Astrocyte (in vitro differentiated cells and primary cell): ENCODE results near the gene DOK7. TPM values are rescaled to one million over a fixed set of nuclear protein-coding genes. Genes with fewer than 3 reads are reported as not detected.

ENCODE experiments used
- DNase-seq: peaks from one replicate; pipeline ENCODE4 v3.0.0-alpha.2; 2010; ENCODE audit warnings: low read depth
- FAIRE-seq: peaks from 2 replicates; lab custom pipeline; 2011; peaks lifted over from hg19 to GRCh38; lab: Jason Lieb, UNC
- H2AFZ ChIP-seq: 2 replicates; pipeline ENCODE4 v1.6.0; 2012; ENCODE audit warnings: low read depth, low read length, inconsistent platforms
- H3K27ac ChIP-seq: 2 replicates; pipeline ENCODE4 v1.5.1; 2011; ENCODE audit warnings: low read depth, low read length, inconsistent platforms
- H3K27me3 ChIP-seq: 2 replicates; pipeline ENCODE4 v1.6.0; 2011; ENCODE audit warnings: low read length, inconsistent platforms; ENCODE audit not compliant: insufficient read depth
- H3K36me3 ChIP-seq: 2 replicates; pipeline ENCODE4 v1.5.1; 2011; ENCODE audit warnings: low read length, inconsistent platforms; ENCODE audit not compliant: insufficient read depth
- H3K4me1 ChIP-seq: 2 replicates; pipeline ENCODE4 v1.5.1; 2011; ENCODE audit warnings: low read length, inconsistent platforms; ENCODE audit not compliant: insufficient read depth
- H3K4me2 ChIP-seq: 2 replicates; pipeline ENCODE4 v1.6.0; 2012; ENCODE audit warnings: low read length, inconsistent platforms
- H3K4me3 ChIP-seq: 2 replicates; pipeline ENCODE4 v1.5.1; 2011; ENCODE audit warnings: low read depth, mild to moderate bottlenecking, low read length, inconsistent platforms; ENCODE audit not compliant: insufficient read depth
- H3K79me2 ChIP-seq: 2 replicates; pipeline ENCODE4 v1.6.0; 2012; ENCODE audit warnings: mild to moderate bottlenecking, low read length, inconsistent platforms; ENCODE audit not compliant: insufficient read depth
- H3K9ac ChIP-seq: 2 replicates; pipeline ENCODE4 v1.6.0; 2012; ENCODE audit warnings: mild to moderate bottlenecking, low read length, inconsistent platforms
- H3K9me3 ChIP-seq: 2 replicates; pipeline ENCODE4 v1.5.1; 2012; ENCODE audit warnings: low read depth, mild to moderate bottlenecking, low read length, inconsistent platforms; ENCODE audit not compliant: insufficient read depth
- H4K20me1 ChIP-seq: 2 replicates; pipeline ENCODE4 v1.6.0; 2012; ENCODE audit warnings: low read length, inconsistent platforms; ENCODE audit not compliant: insufficient read depth
- H3K27ac Mint-ChIP-seq: one replicate; pipeline ENCODE4 v1.8.0; 2021; ENCODE audit warnings: mild to moderate bottlenecking, mixed read lengths; ENCODE audit not compliant: unreplicated experiment
- H3K27me3 Mint-ChIP-seq: one replicate; pipeline ENCODE4 v1.8.0; 2021; ENCODE audit warnings: low read depth, mixed read lengths; ENCODE audit not compliant: unreplicated experiment
- H3K36me3 Mint-ChIP-seq: one replicate; pipeline ENCODE4 v1.8.0; 2021; ENCODE audit warnings: low read depth, mixed read lengths; ENCODE audit not compliant: unreplicated experiment
- H3K4me1 Mint-ChIP-seq: one replicate; pipeline ENCODE4 v1.8.0; 2021; ENCODE audit warnings: low read depth, mixed read lengths; ENCODE audit not compliant: unreplicated experiment
- H3K4me3 Mint-ChIP-seq: one replicate; pipeline ENCODE4 v1.8.0; 2021; ENCODE audit warnings: mild to moderate bottlenecking, moderate library complexity, mixed read lengths; ENCODE audit not compliant: unreplicated experiment
- H3K9me3 Mint-ChIP-seq: one replicate; pipeline ENCODE4 v1.8.0; 2021; ENCODE audit warnings: mild to moderate bottlenecking, mixed read lengths; ENCODE audit not compliant: unreplicated experiment
- EZH2 ChIP-seq: IDR thresholded peaks from 2 replicates; pipeline ENCODE4 v1.6.1; 2012; ENCODE audit warnings: mild to moderate bottlenecking, low read length, inconsistent platforms; ENCODE audit not compliant: insufficient read depth
- total RNA-seq: library from RNA; stranded (reverse); gene quantifications from 2 replicates; pipeline ENCODE4 v1.2.1, GENCODE V29; 2021
- TF ChIP-seq, protein P1 (sequence below): IDR thresholded peaks from 2 replicates; pipeline ENCODE4 v1.5.1; 2011; ENCODE audit warnings: low read depth, mild to moderate bottlenecking, inconsistent platforms, low read length, moderate library complexity; ENCODE audit not compliant: insufficient read depth

Gene DOK7
- total RNA-seq, 1 donor from 2014 or later: not detected

DNA sequence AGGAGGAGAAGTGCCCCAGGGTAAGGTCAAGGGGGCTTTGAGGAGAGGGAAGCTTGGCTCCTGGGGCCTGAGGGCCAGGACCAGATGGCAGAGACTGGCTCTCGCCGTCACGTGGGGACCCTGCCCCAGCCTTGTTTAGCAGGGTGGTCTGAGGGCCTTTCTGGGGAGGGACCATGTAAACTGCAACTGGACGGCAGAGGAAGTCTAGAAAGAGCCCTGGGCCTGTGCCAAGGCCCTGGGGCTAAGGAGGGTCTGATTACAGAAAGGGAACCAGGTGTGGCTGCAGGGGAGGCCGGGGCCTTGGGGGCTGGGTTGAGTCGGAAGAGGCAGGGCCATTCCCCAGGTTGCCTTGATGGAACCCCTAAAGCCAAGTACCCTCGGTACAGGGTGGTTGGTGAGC is 23.1 kb upstream of the DOK7 start:
- TF ChIP-seq EZH2: no peak
- TF ChIP-seq, protein P1, sequence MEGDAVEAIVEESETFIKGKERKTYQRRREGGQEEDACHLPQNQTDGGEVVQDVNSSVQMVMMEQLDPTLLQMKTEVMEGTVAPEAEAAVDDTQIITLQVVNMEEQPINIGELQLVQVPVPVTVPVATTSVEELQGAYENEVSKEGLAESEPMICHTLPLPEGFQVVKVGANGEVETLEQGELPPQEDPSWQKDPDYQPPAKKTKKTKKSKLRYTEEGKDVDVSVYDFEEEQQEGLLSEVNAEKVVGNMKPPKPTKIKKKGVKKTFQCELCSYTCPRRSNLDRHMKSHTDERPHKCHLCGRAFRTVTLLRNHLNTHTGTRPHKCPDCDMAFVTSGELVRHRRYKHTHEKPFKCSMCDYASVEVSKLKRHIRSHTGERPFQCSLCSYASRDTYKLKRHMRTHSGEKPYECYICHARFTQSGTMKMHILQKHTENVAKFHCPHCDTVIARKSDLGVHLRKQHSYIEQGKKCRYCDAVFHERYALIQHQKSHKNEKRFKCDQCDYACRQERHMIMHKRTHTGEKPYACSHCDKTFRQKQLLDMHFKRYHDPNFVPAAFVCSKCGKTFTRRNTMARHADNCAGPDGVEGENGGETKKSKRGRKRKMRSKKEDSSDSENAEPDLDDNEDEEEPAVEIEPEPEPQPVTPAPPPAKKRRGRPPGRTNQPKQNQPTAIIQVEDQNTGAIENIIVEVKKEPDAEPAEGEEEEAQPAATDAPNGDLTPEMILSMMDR: no peak
- H3K36me3 Mint-ChIP-seq: no peaks in the 10 kb centered on the region
- H3K4me3 Mint-ChIP-seq: no peak overlapping the region
- Histone ChIP-seq H3K27ac (no peak overlapping the region), H4K20me1 (no peaks in the 10 kb centered on the region), H3K9me3 (no peaks in the 10 kb centered on the region), H3K27me3 (no peaks in the 10 kb centered on the region), H3K36me3 (no peaks in the 10 kb centered on the region), H3K4me2 (no peak overlapping the region), H3K79me2 (no peaks in the 10 kb centered on the region), H3K9ac (no peak overlapping the region), H3K4me3 (no peak overlapping the region), H2AFZ (no peak overlapping the region), H3K4me1 (peaks cover 8% of the 10 kb centered on the region)
- H3K27me3 Mint-ChIP-seq: no peaks in the 10 kb centered on the region
- no peaks in the 10 kb centered on the region for H3K9me3 Mint-ChIP-seq
- FAIRE-seq (no peak), DNase-seq (no peak)
- no peaks in the 10 kb centered on the region for H3K4me1 Mint-ChIP-seq
- no peak overlapping the region for H3K27ac Mint-ChIP-seq

DNA sequence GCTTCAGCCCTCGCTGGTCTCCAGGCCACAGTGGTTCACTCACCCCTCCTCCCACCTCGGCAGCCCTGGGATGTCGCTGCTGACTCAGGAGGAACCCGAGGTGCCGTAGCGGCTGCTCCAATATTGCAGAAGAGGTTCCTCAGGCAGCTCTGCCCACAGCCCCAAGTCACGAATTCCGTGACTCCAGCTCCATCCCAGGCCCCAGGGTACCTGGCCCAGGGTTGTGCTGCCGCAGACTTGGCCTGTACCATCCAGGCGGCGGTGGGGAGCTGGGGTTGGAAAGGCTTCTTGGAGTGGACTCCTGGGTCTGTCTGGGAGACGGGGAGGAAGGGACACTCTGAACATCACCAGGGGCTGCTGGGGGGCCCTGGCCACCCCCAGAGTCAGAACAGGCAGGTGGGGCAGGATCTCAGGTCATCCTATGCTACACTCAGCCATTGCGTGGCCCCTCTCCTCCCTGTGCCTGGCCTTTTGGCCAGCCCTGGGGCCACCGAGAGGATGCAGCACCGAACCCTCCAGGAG is 22.1 kb upstream of the DOK7 start:
- Histone ChIP-seq H3K9me3 (no peaks in the 10 kb centered on the region), H3K27ac (no peak overlapping the region), H3K79me2 (no peaks in the 10 kb centered on the region), H3K9ac (no peak overlapping the region), H3K27me3 (no peaks in the 10 kb centered on the region), H3K4me2 (no peak overlapping the region), H4K20me1 (no peaks in the 10 kb centered on the region), H3K4me3 (no peak overlapping the region), H3K36me3 (no peaks in the 10 kb centered on the region), H2AFZ (no peak overlapping the region), H3K4me1 (peaks cover 8% of the 10 kb centered on the region)
- Mint-ChIP-seq H3K36me3 (no peaks in the 10 kb centered on the region), H3K27ac (no peak overlapping the region), H3K9me3 (no peaks in the 10 kb centered on the region), H3K27me3 (no peaks in the 10 kb centered on the region), H3K4me1 (no peaks in the 10 kb centered on the region), H3K4me3 (no peak overlapping the region)
- TF ChIP-seq, protein P1: no peak
- TF ChIP-seq EZH2: no peak
- DNase-seq (no peak), FAIRE-seq (no peak)

DNA sequence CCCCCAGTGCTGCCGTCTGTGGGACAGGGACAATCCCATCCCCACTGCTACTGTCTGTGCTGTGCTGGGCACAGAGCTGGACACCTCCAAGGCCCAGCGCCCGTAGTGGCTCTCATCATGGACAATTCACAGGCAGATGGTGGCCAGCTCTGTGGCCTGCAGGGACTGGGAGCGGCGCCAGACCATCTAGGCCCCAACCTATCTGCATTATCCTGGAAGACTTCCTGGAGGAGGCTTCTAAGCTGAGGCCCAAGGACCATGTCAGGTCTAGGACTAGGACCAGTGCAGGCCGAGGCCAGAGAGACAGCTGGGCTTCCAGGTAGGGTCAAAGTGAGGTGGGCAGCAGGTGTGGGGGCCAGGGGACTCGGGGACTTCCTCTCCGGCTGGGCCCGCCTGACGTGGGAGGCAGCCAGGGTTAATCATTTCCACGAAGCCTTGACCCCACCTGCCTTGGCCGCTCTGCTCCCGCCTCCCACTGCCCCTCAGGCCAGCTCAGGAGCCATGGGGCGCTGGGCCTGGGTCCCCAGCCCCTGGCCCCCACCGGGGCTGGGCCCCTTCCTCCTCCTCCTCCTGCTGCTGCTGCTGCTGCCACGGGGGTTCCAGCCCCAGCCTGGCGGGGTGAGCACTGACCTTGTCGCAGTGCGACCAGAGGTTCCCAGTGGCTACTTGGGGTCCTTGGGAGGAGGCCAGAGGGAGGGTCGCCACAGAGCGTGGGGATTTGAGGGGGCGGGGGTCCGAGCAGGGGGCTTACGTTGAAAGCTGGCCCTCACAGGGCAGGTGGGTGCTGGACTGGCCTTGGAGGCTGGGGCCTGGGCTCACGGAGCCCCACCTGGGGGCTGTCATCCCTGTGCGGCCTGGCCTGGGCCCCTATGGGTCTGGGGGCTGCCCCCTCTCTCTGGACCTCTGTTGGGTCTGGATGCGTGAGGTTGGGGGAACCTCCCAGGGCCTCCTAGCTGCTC is 21.3 kb upstream of the DOK7 start, which contains the start of gene HGFAC:
HGFAC (plus strand) TSS at position 468 of the 959 bp plus-strand sequence; CDS start at position 502, 34 bp downstream.
- Mint-ChIP-seq H3K27ac (no peak within 1 kb of the TSS), H3K9me3 (no peaks in the 10 kb centered on the region), H3K4me3 (no peak within 1 kb of the TSS), H3K36me3 (no peaks in the 10 kb centered on the region), H3K4me1 (no peaks in the 10 kb centered on the region), H3K27me3 (no peaks in the 10 kb centered on the region)
- H3K9me3 ChIP-seq: no peaks in the 10 kb centered on the region
- no peaks in the 10 kb centered on the region for H4K20me1 ChIP-seq
- no peaks in the 10 kb centered on the region for H3K27me3 ChIP-seq
- no peak for DNase-seq
- no peaks in the 10 kb centered on the region for H3K79me2 ChIP-seq
- no peak for FAIRE-seq
- no peak within 1 kb of the TSS for H3K9ac ChIP-seq
- H3K36me3 ChIP-seq: no peaks in the 10 kb centered on the region
- no peak within 1 kb of the TSS for H3K27ac ChIP-seq
- H3K4me3 ChIP-seq: no peak within 1 kb of the TSS
- no peak within 1 kb of the TSS for H3K4me2 ChIP-seq
- H2AFZ ChIP-seq: no peak within 1 kb of the TSS
- peaks cover 7% of the 10 kb centered on the region for H3K4me1 ChIP-seq
- TF ChIP-seq EZH2: no peak
- TF ChIP-seq, protein P1: no peak
